Measurements from ENCODE around the gene FOXI1.

GRCh38 chr5:170097934-170098333, 7.8 kb upstream of the FOXI1 start:
- no peak for TF ChIP-seq POLR2A (IDR thresholded peaks at IDR 0.05; ENCODE audit: low read depth, low read length)
- TF ChIP-seq TAF1 (IDR thresholded peaks at IDR 0.05; ENCODE audit: borderline replicate concordance, low read depth, low read length): no peak
- no peak for TF ChIP-seq POLR2AphosphoS5 (IDR thresholded peaks at IDR 0.05; ENCODE audit: low read depth, low read length)

Measured in GM12892 (cell line).